WTC11 (cell line): ENCODE data around the gene BATF. TPM values are rescaled to one million over a fixed set of nuclear protein-coding genes. Genes with fewer than 3 reads are reported as not detected.

ENCODE experiments used
- CREB1 ChIP-seq: sonication (generic); formaldehyde crosslinking; IDR thresholded peaks from 2 replicates; pipeline ENCODE4 v1.8.0; 2023; ENCODE audit warnings: mild to moderate bottlenecking, missing genetic modification reagents
- FOXK1 ChIP-seq: sonication (generic); formaldehyde crosslinking; IDR thresholded peaks from 2 replicates; pipeline ENCODE4 v1.8.0; 2022; ENCODE audit warnings: mild to moderate bottlenecking, moderate library complexity, missing genetic modification reagents
- HMGA2 ChIP-seq: fragments of 250-450 bp; sonication (Bioruptor Pico); IDR thresholded peaks from 2 replicates; pipeline ENCODE4 v1.4.0; 2021; ENCODE audit warnings: mild to moderate bottlenecking, moderate library complexity
- MXD4 ChIP-seq: fragments of 250-450 bp; sonication (Bioruptor Pico); IDR thresholded peaks from 2 replicates; pipeline ENCODE4 v1.8.0; 2021; ENCODE audit warnings: mild to moderate bottlenecking, moderate library complexity, borderline replicate concordance
- NFATC4 ChIP-seq: fragments of 250-450 bp; sonication (Bioruptor Pico); IDR thresholded peaks from 2 replicates; pipeline ENCODE4 v1.9.0; 2021; ENCODE audit warnings: mild to moderate bottlenecking
- TCF7 ChIP-seq: sonication (generic); formaldehyde crosslinking; IDR thresholded peaks from 2 replicates; pipeline ENCODE4 v1.8.0; 2022; ENCODE audit warnings: mild to moderate bottlenecking, low read depth, missing genetic modification reagents, moderate library complexity
- total RNA-seq: library from RNA; stranded (reverse); gene quantifications from 3 replicates; pipeline ENCODE4 v1.2.3, GENCODE V29; 2021
- TF ChIP-seq, protein P1 (sequence below): sonication (generic); formaldehyde crosslinking; IDR thresholded peaks from 2 replicates; pipeline ENCODE4 v1.8.1; 2023; ENCODE audit warnings: mild to moderate bottlenecking, missing genetic modification reagents
- TF ChIP-seq, protein P2 (sequence below): sonication (generic); formaldehyde crosslinking; IDR thresholded peaks from 2 replicates; pipeline ENCODE4 v1.8.0; 2022; ENCODE audit warnings: missing genetic modification reagents
- TF ChIP-seq, protein P3 (sequence below): sonication (generic); formaldehyde crosslinking; IDR thresholded peaks from 2 replicates; pipeline ENCODE4 v1.8.0; 2022; ENCODE audit warnings: mild to moderate bottlenecking, missing genetic modification reagents
- TF ChIP-seq, protein P4 (sequence below): sonication (generic); formaldehyde crosslinking; IDR thresholded peaks from 2 replicates; pipeline ENCODE4 v1.8.1; 2023; ENCODE audit warnings: mild to moderate bottlenecking, moderate library complexity, missing genetic modification reagents
- TF ChIP-seq, protein P5 (sequence below): fragments of 250-450 bp; sonication (Bioruptor Pico); conservative IDR thresholded peaks from 2 replicates; pipeline ENCODE4 v1.9.0; 2021; ENCODE audit warnings: mild to moderate bottlenecking
- TF ChIP-seq, protein P6 (sequence below): fragments of 250-450 bp; sonication (Bioruptor Pico); IDR thresholded peaks from 2 replicates; pipeline ENCODE4 v1.9.0; 2021; ENCODE audit warnings: mild to moderate bottlenecking

The BATF gene
- total RNA-seq, 1 experiment from 2014 or later = not detected

DNA sequence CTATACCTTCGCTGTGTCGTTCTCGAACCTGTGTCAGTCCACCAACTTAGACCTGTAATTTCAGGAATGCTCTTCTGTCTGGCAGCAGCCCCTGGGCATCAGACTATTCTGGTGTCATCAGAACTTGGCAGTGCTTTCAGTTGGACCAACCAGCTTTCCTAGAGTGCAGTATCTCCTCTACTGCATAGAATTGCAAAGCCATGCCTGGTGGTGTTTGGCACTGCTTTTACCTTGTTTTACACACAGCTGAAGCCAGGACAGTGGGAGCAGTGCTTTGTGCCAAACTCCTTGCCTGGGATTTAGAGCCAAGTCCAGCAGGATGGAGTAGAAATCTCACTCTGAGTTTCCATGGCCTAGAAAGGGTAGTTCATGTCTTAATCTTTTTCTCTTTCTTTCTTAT, 57.6 kb downstream of the BATF start (continued):
- TF ChIP-seq, protein P1, sequence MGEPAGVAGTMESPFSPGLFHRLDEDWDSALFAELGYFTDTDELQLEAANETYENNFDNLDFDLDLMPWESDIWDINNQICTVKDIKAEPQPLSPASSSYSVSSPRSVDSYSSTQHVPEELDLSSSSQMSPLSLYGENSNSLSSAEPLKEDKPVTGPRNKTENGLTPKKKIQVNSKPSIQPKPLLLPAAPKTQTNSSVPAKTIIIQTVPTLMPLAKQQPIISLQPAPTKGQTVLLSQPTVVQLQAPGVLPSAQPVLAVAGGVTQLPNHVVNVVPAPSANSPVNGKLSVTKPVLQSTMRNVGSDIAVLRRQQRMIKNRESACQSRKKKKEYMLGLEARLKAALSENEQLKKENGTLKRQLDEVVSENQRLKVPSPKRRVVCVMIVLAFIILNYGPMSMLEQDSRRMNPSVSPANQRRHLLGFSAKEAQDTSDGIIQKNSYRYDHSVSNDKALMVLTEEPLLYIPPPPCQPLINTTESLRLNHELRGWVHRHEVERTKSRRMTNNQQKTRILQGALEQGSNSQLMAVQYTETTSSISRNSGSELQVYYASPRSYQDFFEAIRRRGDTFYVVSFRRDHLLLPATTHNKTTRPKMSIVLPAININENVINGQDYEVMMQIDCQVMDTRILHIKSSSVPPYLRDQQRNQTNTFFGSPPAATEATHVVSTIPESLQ (CRISPR knock-in tag) = no peak
- TF ChIP-seq NFATC4 (CRISPR knock-in tag) = no peak
- no peak for TF ChIP-seq TCF7
- no peak for TF ChIP-seq CREB1 (CRISPR knock-in tag)
- no peak for TF ChIP-seq FOXK1 (CRISPR knock-in tag)
- no peak for TF ChIP-seq MXD4 (CRISPR knock-in tag)
- TF ChIP-seq, protein P2, sequence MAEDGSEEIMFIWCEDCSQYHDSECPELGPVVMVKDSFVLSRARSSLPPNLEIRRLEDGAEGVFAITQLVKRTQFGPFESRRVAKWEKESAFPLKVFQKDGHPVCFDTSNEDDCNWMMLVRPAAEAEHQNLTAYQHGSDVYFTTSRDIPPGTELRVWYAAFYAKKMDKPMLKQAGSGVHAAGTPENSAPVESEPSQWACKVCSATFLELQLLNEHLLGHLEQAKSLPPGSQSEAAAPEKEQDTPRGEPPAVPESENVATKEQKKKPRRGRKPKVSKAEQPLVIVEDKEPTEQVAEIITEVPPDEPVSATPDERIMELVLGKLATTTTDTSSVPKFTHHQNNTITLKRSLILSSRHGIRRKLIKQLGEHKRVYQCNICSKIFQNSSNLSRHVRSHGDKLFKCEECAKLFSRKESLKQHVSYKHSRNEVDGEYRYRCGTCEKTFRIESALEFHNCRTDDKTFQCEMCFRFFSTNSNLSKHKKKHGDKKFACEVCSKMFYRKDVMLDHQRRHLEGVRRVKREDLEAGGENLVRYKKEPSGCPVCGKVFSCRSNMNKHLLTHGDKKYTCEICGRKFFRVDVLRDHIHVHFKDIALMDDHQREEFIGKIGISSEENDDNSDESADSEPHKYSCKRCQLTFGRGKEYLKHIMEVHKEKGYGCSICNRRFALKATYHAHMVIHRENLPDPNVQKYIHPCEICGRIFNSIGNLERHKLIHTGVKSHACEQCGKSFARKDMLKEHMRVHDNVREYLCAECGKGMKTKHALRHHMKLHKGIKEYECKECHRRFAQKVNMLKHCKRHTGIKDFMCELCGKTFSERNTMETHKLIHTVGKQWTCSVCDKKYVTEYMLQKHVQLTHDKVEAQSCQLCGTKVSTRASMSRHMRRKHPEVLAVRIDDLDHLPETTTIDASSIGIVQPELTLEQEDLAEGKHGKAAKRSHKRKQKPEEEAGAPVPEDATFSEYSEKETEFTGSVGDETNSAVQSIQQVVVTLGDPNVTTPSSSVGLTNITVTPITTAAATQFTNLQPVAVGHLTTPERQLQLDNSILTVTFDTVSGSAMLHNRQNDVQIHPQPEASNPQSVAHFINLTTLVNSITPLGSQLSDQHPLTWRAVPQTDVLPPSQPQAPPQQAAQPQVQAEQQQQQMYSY (CRISPR knock-in tag) = no peak
- TF ChIP-seq, protein P3, sequence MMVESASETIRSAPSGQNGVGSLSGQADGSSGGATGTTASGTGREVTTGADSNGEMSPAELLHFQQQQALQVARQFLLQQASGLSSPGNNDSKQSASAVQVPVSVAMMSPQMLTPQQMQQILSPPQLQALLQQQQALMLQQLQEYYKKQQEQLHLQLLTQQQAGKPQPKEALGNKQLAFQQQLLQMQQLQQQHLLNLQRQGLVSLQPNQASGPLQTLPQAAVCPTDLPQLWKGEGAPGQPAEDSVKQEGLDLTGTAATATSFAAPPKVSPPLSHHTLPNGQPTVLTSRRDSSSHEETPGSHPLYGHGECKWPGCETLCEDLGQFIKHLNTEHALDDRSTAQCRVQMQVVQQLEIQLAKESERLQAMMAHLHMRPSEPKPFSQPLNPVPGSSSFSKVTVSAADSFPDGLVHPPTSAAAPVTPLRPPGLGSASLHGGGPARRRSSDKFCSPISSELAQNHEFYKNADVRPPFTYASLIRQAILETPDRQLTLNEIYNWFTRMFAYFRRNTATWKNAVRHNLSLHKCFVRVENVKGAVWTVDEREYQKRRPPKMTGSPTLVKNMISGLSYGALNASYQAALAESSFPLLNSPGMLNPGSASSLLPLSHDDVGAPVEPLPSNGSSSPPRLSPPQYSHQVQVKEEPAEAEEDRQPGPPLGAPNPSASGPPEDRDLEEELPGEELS (CRISPR knock-in tag) = no peak
- TF ChIP-seq, protein P4, sequence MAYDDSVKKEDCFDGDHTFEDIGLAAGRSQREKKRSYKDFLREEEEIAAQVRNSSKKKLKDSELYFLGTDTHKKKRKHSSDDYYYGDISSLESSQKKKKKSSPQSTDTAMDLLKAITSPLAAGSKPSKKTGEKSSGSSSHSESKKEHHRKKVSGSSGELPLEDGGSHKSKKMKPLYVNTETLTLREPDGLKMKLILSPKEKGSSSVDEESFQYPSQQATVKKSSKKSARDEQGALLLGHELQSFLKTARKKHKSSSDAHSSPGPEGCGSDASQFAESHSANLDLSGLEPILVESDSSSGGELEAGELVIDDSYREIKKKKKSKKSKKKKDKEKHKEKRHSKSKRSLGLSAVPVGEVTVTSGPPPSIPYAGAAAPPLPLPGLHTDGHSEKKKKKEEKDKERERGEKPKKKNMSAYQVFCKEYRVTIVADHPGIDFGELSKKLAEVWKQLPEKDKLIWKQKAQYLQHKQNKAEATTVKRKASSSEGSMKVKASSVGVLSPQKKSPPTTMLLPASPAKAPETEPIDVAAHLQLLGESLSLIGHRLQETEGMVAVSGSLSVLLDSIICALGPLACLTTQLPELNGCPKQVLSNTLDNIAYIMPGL (CRISPR knock-in tag) = no peak
- TF ChIP-seq, protein P5, sequence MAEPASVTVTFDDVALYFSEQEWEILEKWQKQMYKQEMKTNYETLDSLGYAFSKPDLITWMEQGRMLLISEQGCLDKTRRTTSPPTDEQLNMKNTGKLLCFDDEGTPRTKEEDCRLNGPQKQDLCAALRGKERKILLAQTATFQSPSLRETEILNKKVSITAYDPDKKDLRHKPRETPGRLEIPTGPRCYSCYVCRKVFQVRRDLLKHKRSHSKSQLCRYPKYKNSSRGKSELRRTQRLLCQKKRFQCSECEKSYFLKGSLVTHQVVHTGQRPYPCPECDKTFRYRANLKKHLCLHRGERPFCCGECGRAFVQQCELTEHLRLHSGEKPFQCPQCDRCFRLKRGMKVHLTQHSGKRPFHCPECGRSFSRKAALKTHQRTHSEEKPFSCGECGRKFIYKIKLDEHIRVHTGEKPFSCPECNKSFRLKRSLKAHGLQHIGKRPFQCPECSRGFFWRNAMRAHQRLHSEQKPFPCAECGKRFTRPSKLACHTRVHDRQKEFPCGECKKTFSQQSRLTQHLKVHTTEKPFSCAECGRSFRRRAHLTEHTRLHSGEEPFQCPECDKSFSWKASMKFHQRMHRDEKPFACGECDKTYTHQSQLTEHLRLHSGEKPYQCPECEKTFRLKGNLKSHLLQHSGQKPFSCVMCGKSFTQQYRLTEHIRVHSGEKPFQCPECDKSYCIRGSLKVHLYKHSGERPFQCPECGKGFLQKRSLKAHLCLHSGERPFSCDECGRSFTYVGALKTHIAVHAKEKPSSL (CRISPR knock-in tag) = no peak
- TF ChIP-seq, protein P6, sequence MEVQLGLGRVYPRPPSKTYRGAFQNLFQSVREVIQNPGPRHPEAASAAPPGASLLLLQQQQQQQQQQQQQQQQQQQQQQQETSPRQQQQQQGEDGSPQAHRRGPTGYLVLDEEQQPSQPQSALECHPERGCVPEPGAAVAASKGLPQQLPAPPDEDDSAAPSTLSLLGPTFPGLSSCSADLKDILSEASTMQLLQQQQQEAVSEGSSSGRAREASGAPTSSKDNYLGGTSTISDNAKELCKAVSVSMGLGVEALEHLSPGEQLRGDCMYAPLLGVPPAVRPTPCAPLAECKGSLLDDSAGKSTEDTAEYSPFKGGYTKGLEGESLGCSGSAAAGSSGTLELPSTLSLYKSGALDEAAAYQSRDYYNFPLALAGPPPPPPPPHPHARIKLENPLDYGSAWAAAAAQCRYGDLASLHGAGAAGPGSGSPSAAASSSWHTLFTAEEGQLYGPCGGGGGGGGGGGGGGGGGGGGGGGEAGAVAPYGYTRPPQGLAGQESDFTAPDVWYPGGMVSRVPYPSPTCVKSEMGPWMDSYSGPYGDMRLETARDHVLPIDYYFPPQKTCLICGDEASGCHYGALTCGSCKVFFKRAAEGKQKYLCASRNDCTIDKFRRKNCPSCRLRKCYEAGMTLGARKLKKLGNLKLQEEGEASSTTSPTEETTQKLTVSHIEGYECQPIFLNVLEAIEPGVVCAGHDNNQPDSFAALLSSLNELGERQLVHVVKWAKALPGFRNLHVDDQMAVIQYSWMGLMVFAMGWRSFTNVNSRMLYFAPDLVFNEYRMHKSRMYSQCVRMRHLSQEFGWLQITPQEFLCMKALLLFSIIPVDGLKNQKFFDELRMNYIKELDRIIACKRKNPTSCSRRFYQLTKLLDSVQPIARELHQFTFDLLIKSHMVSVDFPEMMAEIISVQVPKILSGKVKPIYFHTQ (CRISPR knock-in tag) = no peak
- TF ChIP-seq HMGA2 (CRISPR knock-in tag) = no peak
